ENCODE data around the gene C1R. TPM values are rescaled to one million over a fixed set of nuclear protein-coding genes. Genes with fewer than 3 reads are reported as not detected.

The C1R gene
- total and polyA plus RNA-seq, 7 experiments from 2014 or later, result 1.0 to 7.2 (median 2.9) TPM

DNA sequence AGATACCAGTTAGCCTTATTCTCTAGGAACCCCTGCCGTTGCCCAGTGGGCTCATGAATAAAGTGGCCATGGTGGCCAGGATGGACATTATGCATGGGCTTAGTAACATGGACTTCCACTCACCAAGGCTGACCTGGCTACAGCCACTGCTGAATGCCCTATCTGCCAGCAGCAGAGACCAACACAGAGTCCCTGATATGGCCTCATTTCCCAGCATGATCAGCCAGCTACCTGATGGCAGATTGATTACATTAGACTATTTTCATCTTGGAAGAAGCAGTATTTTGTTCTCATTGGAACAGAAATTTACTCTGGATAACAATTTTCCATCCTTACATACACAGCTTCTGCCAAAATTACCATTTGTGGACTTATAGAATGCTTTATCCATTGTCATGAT is 57.8 kb downstream of the C1R start:
- CTCF ChIA-PET, result no interaction called here
- intact Hi-C loops (cut with micrococcal nuclease), result no loop called here
- Histone ChIP-seq H3K27me3 (ENCODE audit: control insufficient read depth in 2 of 2, insufficient read depth in 2 of 2, low read length in 2 of 2) (no peaks in the 10 kb centered on the region), H3K4me1 (ENCODE audit: control insufficient read depth in 2 of 2, insufficient read depth in 2 of 2, low read length in 2 of 2) (no peaks in the 10 kb centered on the region), H3K4me3 (ENCODE audit: low read length) (no peak overlapping the region), H3K36me3 (ENCODE audit: control insufficient read depth in 2 of 3, insufficient read depth in 3 of 3, low read length in 3 of 3) (no peaks in the 10 kb centered on the region), H3K9me3 (ENCODE audit: control insufficient read depth in 2 of 3, low read length in 3 of 3) (no peaks in the 10 kb centered on the region), H3K27ac (ENCODE audit: low read depth, low read length) (no peak overlapping the region)
- DNase-seq (no peak), ATAC-seq (no peak)
- Mint-ChIP-seq H3K27me3 (peaks cover 0 to 2% (median 0%) of the 10 kb centered on the region in 5 donors), H3K4me3 (no peak overlapping the region), H3K9me3 (no peaks in the 10 kb centered on the region), H3K27ac (no peak overlapping the region), H3K4me1 (peaks cover 0 to 3% (median 0%) of the 10 kb centered on the region in 7 donors), H3K36me3 (no peaks in the 10 kb centered on the region)
- POLR2A ChIA-PET, result no interaction called here

DNA sequence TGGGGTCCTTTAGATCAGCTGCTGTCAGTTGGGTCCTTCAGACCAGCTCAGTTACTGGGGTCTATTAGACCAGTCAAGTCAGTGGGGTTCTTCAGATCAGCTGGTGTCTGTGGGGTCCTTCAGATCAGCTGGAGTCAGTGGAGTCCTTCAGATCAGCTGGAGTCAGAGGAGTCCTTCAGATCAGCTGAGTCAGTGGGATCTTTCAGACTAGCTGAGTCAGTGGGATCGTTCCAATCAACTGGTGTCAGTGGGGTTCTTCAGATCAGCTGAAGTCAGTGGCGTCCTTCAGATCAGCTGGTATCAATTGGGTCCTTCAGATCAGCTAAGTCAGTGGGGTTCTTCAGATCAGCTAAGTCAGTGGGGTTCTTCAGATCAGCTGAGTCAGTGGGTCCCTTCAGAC is 59.3 kb downstream of the C1R start:
- ChIA-PET POLR2A (no interaction called here), CTCF (interaction anchor here (0.6 kb wide), 1 partner anchor 21 kb away, joined by 3 read pairs; no protein-coding TSS in a partner anchor)
- H3K27ac ChIP-seq (ENCODE audit: low read depth, low read length), result no peak overlapping the region
- Mint-ChIP-seq H3K9me3 (no peaks in the 10 kb centered on the region), H3K4me3 (no peak overlapping the region), H3K27me3 (peaks cover 0 to 2% (median 0%) of the 10 kb centered on the region in 5 donors), H3K27ac (no peak overlapping the region), H3K4me1 (peaks cover 0 to 3% (median 0%) of the 10 kb centered on the region in 7 donors), H3K36me3 (no peaks in the 10 kb centered on the region)
- intact Hi-C loops (cut with micrococcal nuclease), result no loop called here
- ATAC-seq (no peak), DNase-seq (no peak)
- H3K27me3 ChIP-seq (ENCODE audit: control insufficient read depth in 2 of 2, insufficient read depth in 2 of 2, low read length in 2 of 2), result no peaks in the 10 kb centered on the region
- H3K4me1 ChIP-seq (ENCODE audit: control insufficient read depth in 2 of 2, insufficient read depth in 2 of 2, low read length in 2 of 2), result no peaks in the 10 kb centered on the region
- no peak overlapping the region for H3K4me3 ChIP-seq (ENCODE audit: low read length)
- H3K36me3 ChIP-seq (ENCODE audit: control insufficient read depth in 2 of 3, insufficient read depth in 3 of 3, low read length in 3 of 3), result no peaks in the 10 kb centered on the region
- H3K9me3 ChIP-seq (ENCODE audit: control insufficient read depth in 2 of 3, low read length in 3 of 3), result no peaks in the 10 kb centered on the region

- no peak overlapping the region for H3K4me3 Mint-ChIP-seq
- no peak for DNase-seq
- no peaks in the 10 kb centered on the region for H3K9me3 ChIP-seq (ENCODE audit: control insufficient read depth in 2 of 3, low read length in 3 of 3)
- no peak overlapping the region for H3K27ac ChIP-seq (ENCODE audit: low read depth, low read length)
- H3K27me3 Mint-ChIP-seq, result peaks cover 0 to 9% (median 0%) of the 10 kb centered on the region in 5 donors
- H3K27me3 ChIP-seq (ENCODE audit: control insufficient read depth in 2 of 2, insufficient read depth in 2 of 2, low read length in 2 of 2), result no peaks in the 10 kb centered on the region
- H3K36me3 Mint-ChIP-seq, result no peaks in the 10 kb centered on the region
- no peak overlapping the region for H3K27ac Mint-ChIP-seq
- peaks cover 0 to 3% (median 0%) of the 10 kb centered on the region in 7 donors for H3K4me1 Mint-ChIP-seq
- no peak overlapping the region for H3K4me3 ChIP-seq (ENCODE audit: low read length)
- H3K4me1 ChIP-seq (ENCODE audit: control insufficient read depth in 2 of 2, insufficient read depth in 2 of 2, low read length in 2 of 2), result no peaks in the 10 kb centered on the region
- ChIA-PET POLR2A (no interaction called here), CTCF (no interaction called here)
- intact Hi-C loops (cut with micrococcal nuclease), result no loop called here
- no peak for ATAC-seq
- H3K9me3 Mint-ChIP-seq, result no peaks in the 10 kb centered on the region
- no peaks in the 10 kb centered on the region for H3K36me3 ChIP-seq (ENCODE audit: control insufficient read depth in 2 of 3, insufficient read depth in 3 of 3, low read length in 3 of 3)
Measured at GRCh38 chr12:7031306-7031705, 60.9 kb downstream of the C1R start.

Other genes with a start within 250 kb of the C1R start
- gene CDCA3, start 241.2 kb downstream of the C1R start, total RNA-seq, result 10 to 100 TPM in 1 of 5 experiments, 1 to 10 TPM in 3, under 1 TPM in 1; 0.64 to 55.6 (median 1.8) TPM
- under 1 TPM in 1 of 2 donors, not detected in 1; 0.94 TPM for gene CDCA3, start 241.2 kb downstream of the C1R start, polyA plus RNA-seq
- gene USP5, start 240.3 kb downstream of the C1R start, total RNA-seq, result 100 to 1,000 TPM in 1 of 5 experiments, 10 to 100 TPM in 4; 58.0 to 134 (median 71.1) TPM
- gene USP5, start 240.3 kb downstream of the C1R start, polyA plus RNA-seq, result 10 to 100 TPM; 51.9 to 71.5 TPM
- 1,000 to 10,000 TPM in 1 of 5 experiments, 100 to 1,000 TPM in 3, 10 to 100 TPM in 1; 89.7 to 1,293 (median 134) TPM for gene TPI1, start 224.9 kb downstream of the C1R start, total RNA-seq
- gene TPI1, start 224.9 kb downstream of the C1R start, polyA plus RNA-seq, result 100 to 1,000 TPM; 330 to 435 TPM
- 10 to 100 TPM in 3 of 5 experiments, 1 to 10 TPM in 2; 5.1 to 20.2 (median 11.2) TPM for gene SPSB2, start 219.1 kb downstream of the C1R start, total RNA-seq
- gene SPSB2, start 219.1 kb downstream of the C1R start, polyA plus RNA-seq, result 10 to 100 TPM; 10.8 to 14.5 TPM
- 10 to 100 TPM in 1 of 5 experiments, 1 to 10 TPM in 4; 6.6 to 12.1 (median 7.3) TPM for gene LRRC23, start 187.6 kb downstream of the C1R start, total RNA-seq
- 1 to 10 TPM; 4.5 to 5.4 TPM for gene LRRC23, start 187.6 kb downstream of the C1R start, polyA plus RNA-seq
- 100 to 1,000 TPM in 3 of 5 experiments, 10 to 100 TPM in 2; 65.3 to 193 (median 178) TPM for gene ENO2, start 177.9 kb downstream of the C1R start, total RNA-seq
- gene ENO2, start 177.9 kb downstream of the C1R start, polyA plus RNA-seq, result 10 to 100 TPM; 22.5 to 31.0 TPM
- 10 to 100 TPM; 29.5 to 42.2 (median 34.4) TPM for gene ATN1, start 164.5 kb downstream of the C1R start, total RNA-seq
- 1 to 10 TPM in 1 of 2 donors, under 1 TPM in 1; 0.95 to 2.0 TPM for gene ATN1, start 164.5 kb downstream of the C1R start, polyA plus RNA-seq
- gene RNU7-1, start 148.6 kb downstream of the C1R start, total RNA-seq, result not detected
- not detected for gene RNU7-1, start 148.6 kb downstream of the C1R start, polyA plus RNA-seq
- 100 to 1,000 TPM; 148 to 592 (median 362) TPM for gene C12orf57, start 148.4 kb downstream of the C1R start, total RNA-seq
- 100 to 1,000 TPM; 394 to 401 TPM for gene C12orf57, start 148.4 kb downstream of the C1R start, polyA plus RNA-seq
- 100 to 1,000 TPM; 141 to 390 (median 242) TPM for gene PTPN6, start 141.1 kb downstream of the C1R start, total RNA-seq
- gene PTPN6, start 141.1 kb downstream of the C1R start, polyA plus RNA-seq, result 100 to 1,000 TPM; 210 to 387 TPM
- 100 to 1,000 TPM; 132 to 209 (median 146) TPM for gene PHB2, start 121.8 kb downstream of the C1R start, total RNA-seq
- gene PHB2, start 121.8 kb downstream of the C1R start, polyA plus RNA-seq, result 100 to 1,000 TPM; 113 to 121 TPM
- gene EMG1, start 121.5 kb downstream of the C1R start, total RNA-seq, result 10 to 100 TPM; 25.7 to 69.5 (median 63.2) TPM
- gene EMG1, start 121.5 kb downstream of the C1R start, polyA plus RNA-seq, result 10 to 100 TPM; 64.1 to 72.5 TPM
- gene LPCAT3, start 74.0 kb downstream of the C1R start, total RNA-seq, result 10 to 100 TPM; 16.7 to 37.9 (median 27.1) TPM
- 10 to 100 TPM; 20.5 to 28.4 TPM for gene LPCAT3, start 74.0 kb downstream of the C1R start, polyA plus RNA-seq
- gene C1S, start 31.7 kb downstream of the C1R start, total RNA-seq, result 1 to 10 TPM; 2.0 to 3.9 (median 3.0) TPM
- gene C1S, start 31.7 kb downstream of the C1R start, polyA plus RNA-seq, result not detected
- 10 to 100 TPM; 18.5 to 38.6 (median 24.4) TPM for gene C1RL, start 16.8 kb upstream of the C1R start, total RNA-seq
- gene C1RL, start 16.8 kb upstream of the C1R start, polyA plus RNA-seq, result 1 to 10 TPM; 2.9 to 4.4 TPM
- 1 to 10 TPM in 1 of 5 experiments, under 1 TPM in 2, not detected in 2; 0.46 to 1.4 (median 0.50) TPM for gene RBP5, start 36.4 kb upstream of the C1R start, total RNA-seq
- gene RBP5, start 36.4 kb upstream of the C1R start, polyA plus RNA-seq, result not detected
- gene CLSTN3, start 37.9 kb upstream of the C1R start, total RNA-seq, result 10 to 100 TPM; 20.2 to 76.3 (median 38.7) TPM
- 1 to 10 TPM; 1.1 to 4.9 TPM for gene CLSTN3, start 37.9 kb upstream of the C1R start, polyA plus RNA-seq
- 10 to 100 TPM; 20.1 to 36.7 (median 24.4) TPM for gene PEX5, start 97.2 kb upstream of the C1R start, total RNA-seq
- gene PEX5, start 97.2 kb upstream of the C1R start, polyA plus RNA-seq, result 10 to 100 TPM; 17.3 to 26.6 TPM
- gene ACSM4, start 211.6 kb upstream of the C1R start, total RNA-seq, result not detected
- gene ACSM4, start 211.6 kb upstream of the C1R start, polyA plus RNA-seq, result not detected